HG03565 (cell line): ENCODE results near the gene PTF1A.
A peak's percentile ranks its signal among the peaks of the same experiment; 100 is the strongest.

Source experiments
- ATAC-seq: cut with Tn5 transposase; IDR thresholded peaks from one replicate; pipeline ENCODE4 v1.9.1; 2021; ENCODE audit warnings: mild to moderate bottlenecking, moderate library complexity; ENCODE audit not compliant: unreplicated experiment

PTF1A gene, protein sequence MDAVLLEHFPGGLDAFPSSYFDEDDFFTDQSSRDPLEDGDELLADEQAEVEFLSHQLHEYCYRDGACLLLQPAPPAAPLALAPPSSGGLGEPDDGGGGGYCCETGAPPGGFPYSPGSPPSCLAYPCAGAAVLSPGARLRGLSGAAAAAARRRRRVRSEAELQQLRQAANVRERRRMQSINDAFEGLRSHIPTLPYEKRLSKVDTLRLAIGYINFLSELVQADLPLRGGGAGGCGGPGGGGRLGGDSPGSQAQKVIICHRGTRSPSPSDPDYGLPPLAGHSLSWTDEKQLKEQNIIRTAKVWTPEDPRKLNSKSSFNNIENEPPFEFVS

DNA sequence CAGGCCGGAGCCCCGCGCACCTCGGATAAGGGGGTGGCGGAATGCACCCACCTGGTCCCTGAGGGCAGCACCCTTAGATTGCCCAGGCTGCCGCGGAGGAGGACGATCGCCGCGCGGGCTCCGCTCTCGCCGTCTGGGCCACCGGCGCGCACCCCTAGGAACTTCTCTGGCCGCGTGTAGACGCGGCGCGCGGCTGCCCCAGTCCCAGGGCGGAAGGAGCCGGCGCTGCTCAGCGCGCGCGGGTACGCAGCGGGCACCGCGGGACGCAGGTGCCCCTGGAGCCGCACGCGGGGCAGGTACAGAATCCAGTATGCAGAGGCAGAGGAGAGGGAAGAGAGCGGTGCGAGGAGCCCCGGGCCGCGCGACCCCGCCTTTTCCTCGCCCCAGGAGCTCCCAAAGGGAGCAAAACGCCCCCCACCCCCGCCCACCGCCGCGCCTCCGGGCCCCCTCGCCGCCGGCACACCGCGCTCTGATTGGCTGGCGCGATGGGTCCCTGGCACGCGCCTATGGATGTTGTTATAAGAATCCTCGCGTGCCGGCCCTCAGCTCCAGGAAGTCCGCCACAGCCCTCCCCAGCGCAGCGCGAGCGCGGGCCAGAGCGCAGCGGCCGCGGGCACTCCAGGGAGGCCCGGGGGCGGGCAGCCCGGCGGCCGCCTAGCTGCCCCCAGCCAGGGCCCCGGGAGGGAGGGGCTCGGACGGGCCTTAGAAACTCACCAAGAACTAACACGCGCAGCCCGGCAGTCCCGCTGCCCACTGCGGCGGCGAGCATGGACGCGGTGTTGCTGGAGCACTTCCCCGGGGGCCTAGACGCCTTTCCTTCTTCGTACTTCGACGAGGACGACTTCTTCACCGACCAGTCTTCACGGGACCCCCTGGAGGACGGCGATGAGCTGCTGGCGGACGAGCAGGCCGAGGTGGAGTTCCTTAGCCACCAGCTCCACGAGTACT, at the start of gene PTF1A:
TSS of gene PTF1A (plus strand) at position 549 of the 948 bp plus-strand sequence. CDS start at position 768, 219 bp downstream.
- ATAC-seq: no peak

DNA sequence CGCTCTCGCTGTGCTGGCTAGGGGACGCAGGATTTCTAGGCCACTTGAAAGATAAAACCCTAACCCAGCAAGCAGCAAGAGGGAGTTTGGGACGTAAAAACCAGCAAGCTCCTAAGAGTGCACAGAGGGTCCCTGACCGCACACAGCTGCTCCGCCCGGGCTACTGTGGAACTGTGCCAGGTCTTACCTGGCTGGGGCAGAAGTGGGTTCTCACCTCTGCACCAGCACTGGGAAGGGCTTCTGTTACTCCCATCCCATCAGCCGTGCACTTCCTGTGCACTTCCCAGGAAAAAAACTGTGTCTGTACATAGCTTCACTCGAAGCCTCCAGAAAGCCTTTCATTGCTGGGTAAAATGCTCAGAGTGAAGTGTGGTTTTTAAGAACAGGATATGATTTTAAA, 45.9 kb upstream of the PTF1A start:
- no peak for ATAC-seq

DNA sequence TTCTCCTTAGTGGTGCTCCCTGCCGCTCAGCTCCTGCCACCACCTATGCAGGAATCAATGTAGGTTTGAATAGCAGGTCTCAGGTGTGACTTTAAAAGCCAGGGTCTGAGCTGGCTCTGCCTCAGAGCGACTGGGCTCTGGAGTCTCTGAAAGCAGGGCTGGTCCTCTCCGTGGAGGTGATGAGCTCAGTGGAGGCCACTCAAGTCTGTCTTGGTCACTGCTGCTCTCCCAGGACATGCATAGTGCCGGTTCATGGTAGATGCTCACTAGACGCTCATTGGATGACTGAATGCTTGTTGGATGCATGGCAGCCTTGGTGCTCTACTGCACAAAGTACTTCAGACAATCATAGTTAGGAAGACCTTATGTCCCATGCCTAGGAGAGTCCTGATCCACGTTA, 45.1 kb upstream of the PTF1A start:
- ATAC-seq: no peak

DNA sequence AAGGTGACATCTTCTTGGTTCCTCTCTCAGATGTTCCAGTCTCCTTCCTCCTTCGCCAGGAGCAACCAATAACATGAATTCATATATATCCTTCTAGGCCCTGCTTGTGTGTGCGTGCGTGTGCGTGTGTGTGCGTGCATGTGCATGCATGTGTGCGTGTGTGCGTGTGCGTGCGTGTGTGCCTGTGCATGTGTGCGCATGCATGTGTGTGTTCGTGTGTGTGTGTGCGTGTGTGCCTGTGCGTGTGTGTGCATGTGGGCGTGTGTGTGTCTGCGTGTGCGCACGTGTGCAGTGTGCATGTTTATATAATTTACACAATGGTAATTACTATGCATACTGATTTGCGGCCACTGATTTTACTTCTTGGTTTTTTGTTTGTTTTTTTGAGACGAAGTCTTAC, 43.9 kb upstream of the PTF1A start:
- no peak for ATAC-seq

DNA sequence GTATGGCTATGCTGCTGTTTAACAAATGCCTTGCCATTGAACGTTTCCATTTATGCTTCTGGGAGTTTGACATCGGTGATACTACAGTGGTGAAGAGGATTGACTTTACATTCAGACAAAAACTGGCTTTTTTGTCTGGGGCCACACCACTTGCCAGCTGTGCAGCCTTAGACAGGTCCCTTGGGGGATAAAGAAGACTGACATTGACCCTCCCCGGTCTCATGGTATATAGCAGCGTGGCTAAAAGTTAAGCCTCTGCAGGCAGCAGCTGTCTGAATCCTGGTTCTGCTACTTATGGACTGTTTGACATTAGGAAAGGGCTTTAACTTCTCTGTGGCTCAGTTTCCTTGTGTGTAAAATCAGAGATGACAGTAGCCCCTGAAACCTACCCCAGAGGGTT, 42.0 kb upstream of the PTF1A start:
- no peak for ATAC-seq

DNA sequence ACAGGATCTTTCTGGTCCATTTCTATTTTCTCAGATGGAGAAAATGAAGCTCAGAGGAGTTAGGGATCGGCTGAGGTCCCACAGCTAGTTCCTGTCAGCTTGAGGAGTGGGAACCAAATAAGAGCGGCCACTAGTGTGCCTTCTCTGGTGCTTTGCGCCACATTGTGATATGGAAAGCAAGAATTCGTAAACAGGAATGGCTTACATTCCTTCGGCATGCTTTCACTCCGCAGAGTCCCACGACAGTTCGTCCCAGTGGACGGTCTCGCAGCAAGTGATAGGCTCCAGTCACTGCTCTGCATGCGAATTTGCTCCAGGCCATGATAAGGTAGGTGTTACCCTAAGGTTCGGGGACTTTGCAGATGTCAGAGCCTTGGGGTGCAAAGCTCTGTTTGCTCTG, 41.5 kb upstream of the PTF1A start:
- ATAC-seq: no peak

DNA sequence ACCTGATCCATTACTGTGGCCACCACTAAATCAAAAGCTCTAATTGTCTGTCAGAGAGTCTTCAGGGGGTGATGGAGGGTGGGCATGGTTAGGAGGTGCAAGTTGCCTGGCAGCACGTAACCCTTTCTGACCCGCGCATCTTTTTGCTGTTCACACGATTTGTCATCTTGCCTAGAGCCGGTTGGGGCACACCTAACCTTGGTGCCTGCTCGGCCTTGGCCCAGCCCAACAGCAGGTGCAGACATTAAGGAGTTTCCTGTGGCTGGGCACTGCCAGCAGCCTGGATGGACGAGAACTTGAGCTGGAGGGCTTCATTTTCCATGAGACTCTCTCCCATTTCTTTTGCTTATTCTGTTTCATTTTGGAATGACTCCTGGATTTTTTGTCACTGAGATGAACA, 41.0 kb upstream of the PTF1A start:
- ATAC-seq: no peak

DNA sequence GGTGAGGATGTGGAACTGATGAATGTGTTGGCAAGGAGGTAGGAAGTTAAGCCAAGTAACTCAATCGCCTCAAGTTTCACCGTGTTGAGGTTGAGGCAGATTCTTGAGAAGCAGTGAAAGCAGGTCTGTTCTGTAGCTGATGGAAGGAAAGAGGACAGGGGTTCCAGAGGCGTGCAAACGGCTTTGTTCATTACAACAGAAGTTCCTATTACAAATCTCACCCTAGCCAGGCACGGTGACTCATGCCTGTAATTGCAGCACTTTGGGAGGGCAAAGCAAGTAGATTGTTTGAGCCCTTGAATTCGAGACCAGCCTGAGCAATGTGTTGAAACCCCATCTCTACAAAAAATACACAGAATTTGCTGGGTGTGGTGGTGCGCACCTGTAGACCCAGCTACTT, 36.9 kb upstream of the PTF1A start:
- ATAC-seq: no peak

DNA sequence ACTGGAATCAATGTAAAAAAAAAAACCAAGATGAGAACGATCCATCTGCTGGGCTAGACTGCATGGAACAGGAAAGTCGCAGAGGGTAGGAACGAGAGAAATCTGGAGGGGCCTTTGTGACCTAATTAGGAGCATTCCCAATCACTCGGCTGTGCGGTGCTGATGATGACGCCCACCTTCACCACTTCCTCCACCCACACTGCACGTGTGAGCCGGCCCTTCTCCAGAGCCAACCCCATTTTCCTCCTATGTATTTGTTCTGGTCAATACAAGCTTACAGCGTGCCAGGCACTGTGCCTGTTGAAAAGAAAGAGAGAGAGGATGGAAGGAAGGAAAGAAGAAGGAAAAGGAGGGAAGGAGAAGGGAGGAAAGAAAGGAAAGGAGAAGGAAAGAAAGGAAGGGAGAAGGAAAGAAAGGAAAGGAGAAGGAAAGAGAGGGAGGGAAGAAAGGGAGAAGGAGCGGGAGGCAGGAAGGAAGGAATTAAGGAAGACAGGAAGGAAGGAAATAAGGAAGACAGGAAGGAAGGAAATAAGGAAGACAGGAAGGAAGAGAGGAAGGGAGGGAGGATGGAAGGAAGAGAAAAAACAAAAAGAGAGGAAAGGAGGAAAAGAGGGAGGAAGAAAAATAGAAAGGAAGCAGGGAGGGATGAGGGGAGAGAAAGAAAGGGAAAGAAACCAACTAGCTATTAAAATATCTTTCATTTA, 35.5 kb upstream of the PTF1A start:
- no peak for ATAC-seq

DNA sequence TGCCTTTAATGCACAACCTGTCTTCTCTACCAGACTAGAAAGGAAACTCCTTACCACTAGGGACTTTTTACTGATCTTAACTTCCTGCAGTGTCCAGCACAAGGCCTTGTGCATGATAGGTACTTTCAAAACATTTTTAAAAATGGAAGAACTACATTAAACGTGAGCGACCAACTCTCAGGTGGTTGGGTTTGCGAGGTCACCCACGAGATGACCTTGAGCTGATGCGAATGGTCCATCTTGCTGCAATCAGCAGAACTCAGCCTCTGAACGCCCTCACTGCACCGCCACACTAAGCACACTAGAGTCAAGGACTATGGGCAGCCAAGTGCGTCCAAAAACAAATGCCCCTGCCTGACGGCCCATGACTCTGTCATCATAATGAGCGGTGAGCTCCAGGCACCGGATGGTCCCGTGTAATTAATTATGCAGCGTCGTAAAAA, 34.9 kb upstream of the PTF1A start:
- peak; percentile 70 for ATAC-seq

DNA sequence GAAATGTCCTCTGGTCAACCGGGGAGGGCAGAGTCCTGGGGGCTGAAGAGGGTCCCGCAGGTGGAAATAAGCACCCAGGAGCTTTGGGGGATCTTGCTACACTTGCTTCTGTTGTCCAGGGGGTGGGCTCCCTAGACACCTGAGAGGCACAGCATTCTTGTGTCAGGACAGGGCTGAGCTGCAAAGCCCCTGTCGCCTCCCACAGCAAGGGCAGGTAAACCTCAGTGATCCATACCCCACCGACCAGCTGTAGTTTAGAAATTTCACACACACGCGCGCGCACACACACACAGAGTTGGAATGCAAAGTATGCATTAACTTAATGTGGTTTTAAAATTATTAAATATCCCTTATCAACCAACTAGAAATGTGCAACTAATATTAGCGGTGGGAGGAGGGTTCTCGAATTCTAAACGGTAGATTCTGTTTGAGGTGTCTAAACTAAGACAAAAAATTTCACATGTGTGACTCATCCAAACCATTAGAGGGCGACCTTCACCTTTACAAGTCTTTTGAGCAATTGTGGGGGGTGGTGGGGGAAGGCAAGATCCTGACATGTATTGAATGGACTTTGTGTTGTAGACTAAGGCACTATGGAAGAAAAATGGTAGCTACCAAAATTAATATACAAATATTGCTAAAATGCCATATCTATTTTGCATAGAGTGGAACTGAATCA, 34.3 kb upstream of the PTF1A start:
- ATAC-seq: no peak

DNA sequence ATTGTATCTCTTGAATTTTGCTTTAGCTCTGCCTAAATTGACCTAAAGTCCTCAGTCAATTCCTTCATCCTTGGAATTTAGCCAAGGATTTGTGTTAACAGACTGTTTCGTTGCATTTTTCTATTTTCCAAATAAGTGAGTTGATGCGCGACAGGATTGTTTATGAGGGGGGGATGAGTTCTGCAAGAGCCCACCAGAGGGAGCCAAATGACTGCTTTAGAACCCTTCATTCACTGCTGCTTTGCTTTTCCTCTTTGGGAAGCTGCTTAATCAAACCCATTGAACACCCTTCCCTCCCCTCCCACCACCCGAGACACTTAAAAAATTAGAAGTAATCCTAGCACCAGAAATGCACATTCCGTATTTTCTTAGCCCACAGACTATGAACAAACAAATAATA, 33.7 kb upstream of the PTF1A start:
- peak; percentile 37 for ATAC-seq

DNA sequence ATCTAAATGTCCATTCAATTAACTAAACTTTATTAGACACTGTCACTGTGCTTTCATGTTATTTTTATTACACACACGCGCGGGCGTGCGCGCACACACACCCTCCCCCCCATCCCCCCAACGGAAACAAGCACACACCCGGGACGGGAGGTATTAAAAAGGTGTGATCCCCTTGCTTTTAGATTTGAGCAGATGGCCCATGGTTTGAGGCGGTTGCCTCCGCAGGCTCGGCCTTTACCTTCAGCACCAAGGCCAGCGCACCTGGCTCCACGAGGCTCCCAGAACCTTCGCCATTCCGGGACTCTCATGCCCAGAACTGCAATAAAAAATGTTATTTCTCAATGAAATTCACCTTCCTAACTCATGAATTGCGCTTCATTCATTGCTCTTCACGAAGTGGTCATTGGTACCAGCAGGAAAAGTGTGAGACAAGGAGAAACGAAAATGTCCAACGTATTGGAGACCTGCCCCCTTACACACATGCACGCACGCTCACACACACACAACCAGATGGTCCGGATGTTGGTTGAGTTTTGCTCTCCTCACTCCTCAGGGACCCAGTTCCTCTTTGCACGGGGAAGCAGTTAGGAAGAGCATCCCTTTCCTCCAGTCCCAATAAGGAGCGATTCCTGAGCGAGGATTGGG, 20.8 kb upstream of the PTF1A start:
- no peak for ATAC-seq

DNA sequence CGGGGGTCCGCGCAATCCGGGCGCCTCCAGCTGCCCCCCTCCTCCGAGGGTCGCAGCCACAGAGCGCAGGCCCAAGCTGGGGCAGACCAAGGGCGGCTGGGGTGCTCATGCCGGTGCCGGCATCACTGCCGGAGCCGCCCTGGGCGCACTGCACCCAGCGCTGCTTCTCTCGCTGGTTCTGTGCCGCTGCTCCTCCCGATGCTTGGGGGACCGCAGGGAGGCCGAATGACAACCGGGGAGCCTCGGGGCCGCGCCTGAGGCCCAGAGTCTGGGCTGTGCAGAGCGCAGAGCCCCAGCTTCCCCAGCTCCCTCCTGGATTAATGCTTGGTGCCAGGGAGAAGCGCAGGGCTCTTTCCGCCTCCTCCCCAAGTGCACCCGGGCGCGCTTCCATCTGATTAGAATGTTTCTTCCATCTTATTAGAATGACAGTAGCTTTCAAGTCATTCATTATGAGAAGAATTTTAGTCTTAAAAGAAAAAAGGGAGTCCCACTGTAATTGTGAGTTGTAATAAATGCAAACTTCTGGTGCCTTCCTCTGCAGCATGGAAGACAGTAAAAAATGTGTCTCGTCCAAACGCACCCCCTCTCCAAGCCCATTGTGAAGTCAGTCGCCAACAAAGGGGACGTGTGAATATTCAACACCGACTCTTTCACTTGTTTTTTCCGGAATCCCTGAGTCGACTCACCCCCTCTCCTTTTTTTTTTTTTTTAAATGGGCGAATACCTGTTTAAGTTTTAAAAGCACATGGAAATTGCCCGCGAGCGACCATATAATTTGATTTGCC, 19.5 kb upstream of the PTF1A start:
- ATAC-seq: no peak

DNA sequence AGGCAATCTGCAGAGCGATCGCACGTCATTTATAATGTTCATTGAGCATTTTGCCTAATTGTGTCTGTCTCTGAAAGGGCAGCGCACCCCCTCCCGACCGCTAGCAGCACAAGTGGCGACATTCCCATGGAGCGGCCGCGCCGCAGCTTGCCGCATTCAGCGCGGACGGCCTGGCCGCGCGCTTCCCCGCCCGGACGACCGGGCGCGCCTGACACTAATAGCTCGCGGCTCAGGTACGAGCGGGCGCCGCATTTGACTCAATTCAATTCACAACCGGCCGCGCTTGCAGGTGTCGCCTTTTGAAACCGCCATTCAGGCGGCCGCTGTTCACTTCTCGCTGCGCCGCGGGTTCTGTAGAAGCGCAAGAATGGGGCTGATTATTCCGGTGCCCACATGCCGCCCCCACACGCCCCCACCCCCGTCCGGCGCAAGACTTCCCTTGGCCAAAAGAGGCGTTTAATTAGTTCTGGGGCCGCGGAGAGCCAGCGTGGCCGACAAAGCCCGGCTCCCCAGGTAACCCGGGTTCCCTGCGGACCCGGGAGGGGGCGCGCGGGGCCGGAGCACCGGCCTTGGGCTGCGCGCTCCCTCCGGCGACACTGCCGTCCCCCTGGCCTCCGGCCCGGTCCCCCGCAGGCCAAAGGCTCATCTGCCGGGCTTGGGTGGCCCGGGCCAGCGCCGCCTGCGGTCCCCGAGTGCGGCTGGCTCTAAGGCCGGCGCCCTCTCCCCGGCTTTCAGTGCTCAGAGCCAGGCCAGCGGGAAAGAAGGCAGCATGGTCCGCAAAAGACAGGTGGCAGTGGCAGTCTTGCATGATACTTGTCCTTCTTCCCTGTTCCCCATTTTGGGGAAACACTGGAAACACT, 18.7 kb upstream of the PTF1A start:
- no peak for ATAC-seq

DNA sequence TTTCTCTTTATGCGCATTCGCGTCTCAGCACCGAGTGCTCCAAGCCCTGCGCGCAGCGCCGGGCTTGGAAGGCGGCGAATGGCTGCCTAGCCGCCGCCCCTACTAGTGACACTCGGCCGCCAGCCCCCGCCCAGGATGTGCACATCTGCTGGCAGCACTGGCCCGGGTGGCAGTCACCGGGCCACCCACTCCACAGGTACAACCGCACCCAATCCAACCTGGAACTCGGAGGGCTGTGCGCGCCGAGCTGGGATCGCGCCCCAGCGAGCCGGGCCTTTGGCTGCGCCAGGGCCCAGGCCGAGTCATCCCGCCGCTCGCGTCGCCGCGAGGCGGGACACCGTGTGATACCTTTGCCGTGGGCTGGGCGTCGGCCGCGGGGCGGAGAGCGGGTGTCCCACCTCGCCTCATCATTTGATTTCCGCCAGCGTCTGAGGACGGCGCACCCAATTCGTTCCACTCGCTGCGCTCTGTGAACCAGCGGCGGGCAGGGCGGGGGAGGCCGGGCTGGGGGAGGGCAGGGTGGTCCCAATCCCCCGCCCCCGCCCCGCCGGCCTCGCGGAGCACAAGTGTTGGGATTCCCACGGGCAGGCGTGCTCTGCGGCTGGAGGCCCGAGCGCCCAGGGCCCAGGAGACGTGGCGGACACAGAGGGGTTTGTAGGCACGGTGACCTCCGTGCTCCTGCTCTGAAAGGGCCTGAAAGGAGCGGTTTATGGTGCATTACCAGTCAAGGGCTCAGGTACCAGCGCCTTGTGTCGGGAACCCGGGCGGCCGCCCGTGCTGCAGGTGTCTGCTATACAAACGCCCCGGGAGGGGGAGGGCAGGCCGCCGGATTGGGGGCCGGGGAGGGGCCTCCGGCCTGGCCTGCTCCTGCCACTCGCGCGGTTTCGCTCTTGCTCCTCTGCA, 17.8 kb upstream of the PTF1A start:
- no peak for ATAC-seq

DNA sequence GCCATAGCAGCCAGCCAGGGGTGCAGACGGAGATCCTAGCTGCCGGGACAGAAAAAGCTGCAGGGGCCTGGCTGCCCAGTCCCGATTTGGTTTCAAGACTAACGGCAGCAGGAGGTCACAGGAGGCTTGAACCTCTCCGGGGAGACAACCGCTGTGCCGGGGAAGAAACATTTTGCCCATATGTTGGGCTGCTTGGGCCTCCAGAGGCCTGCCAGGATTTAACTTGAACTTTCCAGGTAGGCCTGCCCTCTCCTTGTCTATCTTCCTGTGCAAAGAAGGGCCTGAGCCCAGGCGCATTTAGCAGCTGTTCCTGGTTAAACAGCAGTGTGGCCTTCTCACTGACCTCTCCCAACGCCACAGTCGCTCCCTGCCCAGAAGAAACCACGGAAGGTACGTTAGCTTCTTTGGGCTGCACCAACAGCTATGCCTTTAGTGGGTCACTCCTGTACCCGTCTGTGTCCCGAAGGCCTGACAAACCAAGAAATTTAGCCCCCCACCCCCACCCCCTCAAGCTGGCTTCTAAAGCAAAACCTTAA, 17.1 kb upstream of the PTF1A start:
- no peak for ATAC-seq
